SH-SY5Y (cell line): ENCODE measurements around the gene SOWAHA.

Experiments used
- GATA2 ChIP-seq: IDR thresholded peaks from 2 replicates; pipeline ENCODE4 v1.6.1; 2011; ENCODE audit warnings: mild to moderate bottlenecking, low read depth, low read length
- GATA3 ChIP-seq: IDR thresholded peaks from 2 replicates; pipeline ENCODE4 v1.6.1; 2011; ENCODE audit warnings: low read depth, mild to moderate bottlenecking, low read length, moderate library complexity

GRCh38 chr5:132854301-132854700 lies 41.2 kb downstream of the SOWAHA start:
- TF ChIP-seq GATA2 (peak; percentile 9; the same call in 1 of the 2 replicates), GATA3 (no peak)
